Fibroblast of skin of abdomen (primary cell): ENCODE data around the gene ZFHX3.

Experiments
- DNase-seq: peaks from one replicate; pipeline ENCODE4 v3.0.0-alpha.2; 2013

The ZFHX3 gene

GRCh38 chr16:72924927-72925630 is 122.8 kb downstream of the ZFHX3 start:
- no peak for DNase-seq

GRCh38 chr16:72924537-72924926 is 123.4 kb downstream of the ZFHX3 start:
- no peak for DNase-seq

- no peak for DNase-seq
These were observed 124.2 kb downstream of the ZFHX3 start for GRCh38 chr16:72923757-72924156.

- DNase-seq, result no peak
These were observed 125.2 kb downstream of the ZFHX3 start for GRCh38 chr16:72922714-72923113.

GRCh38 chr16:72921620-72922019 is 126.3 kb downstream of the ZFHX3 start:
- DNase-seq, result peak; percentile 26

- no peak for DNase-seq
These were observed 126.8 kb downstream of the ZFHX3 start for GRCh38 chr16:72921106-72921505.

- no peak for DNase-seq
These were observed 130.9 kb downstream of the ZFHX3 start for GRCh38 chr16:72917051-72917450.

- no peak for DNase-seq
These were observed 132.6 kb downstream of the ZFHX3 start for GRCh38 chr16:72915331-72915730.

- DNase-seq, result no peak
These were observed 134.4 kb downstream of the ZFHX3 start for GRCh38 chr16:72913551-72913950.

- DNase-seq, result no peak
These were observed 136.0 kb downstream of the ZFHX3 start for GRCh38 chr16:72911971-72912370.

- DNase-seq, result no peak
These were observed 137.1 kb downstream of the ZFHX3 start for GRCh38 chr16:72910875-72911274.

- no peak for DNase-seq
These were observed 137.5 kb downstream of the ZFHX3 start for GRCh38 chr16:72910381-72910780.

GRCh38 chr16:72909196-72909595 is 138.7 kb downstream of the ZFHX3 start:
- no peak for DNase-seq

GRCh38 chr16:72908362-72909167 is 139.4 kb downstream of the ZFHX3 start:
- DNase-seq, result no peak

GRCh38 chr16:72905581-72905980 is 142.3 kb downstream of the ZFHX3 start:
- peak; percentile 49 for DNase-seq

- no peak for DNase-seq
These were observed 144.8 kb downstream of the ZFHX3 start for GRCh38 chr16:72903176-72903575.

- no peak for DNase-seq
These were observed 145.7 kb downstream of the ZFHX3 start for GRCh38 chr16:72902206-72902605.

- DNase-seq, result no peak
These were observed 146.8 kb downstream of the ZFHX3 start for GRCh38 chr16:72901000-72901627.

GRCh38 chr16:72898216-72898825 is 149.6 kb downstream of the ZFHX3 start:
- no peak for DNase-seq

- no peak for DNase-seq
These were observed 150.2 kb downstream of the ZFHX3 start for GRCh38 chr16:72897707-72898106.

- DNase-seq, result no peak
These were observed 151.3 kb downstream of the ZFHX3 start for GRCh38 chr16:72896485-72897118.

GRCh38 chr16:72895951-72896350 is 152.0 kb downstream of the ZFHX3 start:
- no peak for DNase-seq
